NCI-H2196 treated with DMSO at 0.1 percent for 48 hours (cell line): ENCODE data around the gene GPI.

ENCODE experiments used
- DNase-seq: peaks from one replicate; lab custom pipeline; 2025; ENCODE audit not compliant: unreplicated experiment; lab: John Stamatoyannopoulos, UW

GPI gene

DNA sequence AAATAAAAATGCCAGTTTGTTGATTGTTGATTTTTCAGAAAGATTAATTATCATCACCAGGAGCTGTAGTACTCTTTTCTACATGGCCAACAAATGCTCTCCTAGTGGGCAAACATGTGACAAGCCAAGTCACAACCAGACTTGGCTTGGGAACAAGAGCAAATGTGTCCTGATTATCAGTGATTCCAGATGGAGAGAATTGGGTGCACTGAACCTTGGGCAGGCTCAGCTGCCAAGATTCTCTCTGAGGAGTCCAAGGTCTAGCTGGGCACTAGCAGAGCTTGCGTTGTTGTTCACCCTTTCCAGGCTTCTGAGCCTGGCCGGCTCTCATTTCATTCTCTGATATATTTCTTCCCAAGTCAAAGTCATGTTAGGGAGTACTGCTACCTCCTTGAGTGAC is 27.3 kb upstream of the GPI start:
- no peak for DNase-seq

DNA sequence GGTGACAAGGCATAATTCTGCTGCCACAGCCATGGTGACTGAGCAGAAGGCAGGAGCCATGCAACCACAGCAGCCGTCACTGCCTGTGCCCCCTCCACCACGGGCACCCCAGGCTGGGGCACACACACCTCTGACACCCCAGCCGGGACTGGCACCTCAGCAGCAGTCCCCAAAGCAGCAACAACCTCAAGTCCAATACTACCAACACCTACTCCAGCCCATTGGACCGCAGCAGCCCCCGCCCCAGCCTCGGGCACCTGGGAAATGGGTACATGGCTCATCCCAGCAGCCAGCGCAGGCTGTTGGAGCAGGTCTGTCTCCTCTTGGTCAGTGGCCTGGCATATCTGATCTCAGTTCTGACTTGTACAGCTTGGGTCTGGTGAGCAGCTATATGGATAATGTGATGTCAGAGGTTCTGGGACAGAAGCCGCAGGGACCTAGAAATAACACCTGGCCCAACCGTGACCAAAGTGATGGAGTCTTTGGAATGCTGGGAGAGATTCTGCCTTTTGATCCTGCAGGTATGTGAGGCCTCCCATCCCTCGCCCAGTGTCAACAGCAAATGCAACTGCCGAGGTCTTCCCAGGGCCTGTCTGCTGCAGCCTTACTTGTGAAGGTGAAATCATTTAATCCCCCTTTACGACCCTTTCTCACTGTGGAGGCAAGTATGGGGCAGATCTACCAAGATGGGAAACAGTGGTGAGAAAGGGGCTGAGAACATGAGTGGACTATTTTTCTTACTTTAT is 22.9 kb upstream of the GPI start:
- no peak for DNase-seq

DNA sequence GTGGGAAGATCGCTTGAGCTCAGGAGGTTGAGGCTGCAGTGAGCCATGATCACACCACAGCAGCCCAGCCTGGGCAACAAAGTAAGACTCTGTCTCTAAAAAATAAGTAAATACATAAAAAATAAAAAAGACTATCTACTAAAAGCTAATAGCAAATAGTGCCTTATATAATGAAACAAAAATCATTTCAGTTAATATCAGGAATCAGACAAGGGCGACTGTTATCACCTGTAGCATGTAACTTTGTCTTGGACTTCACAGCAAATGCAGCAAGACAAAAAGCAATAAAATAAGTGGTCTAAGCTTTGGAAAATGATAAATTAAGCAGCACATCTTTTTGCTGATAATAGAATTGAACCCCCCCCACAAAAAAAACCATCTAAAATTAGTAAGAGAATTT is 21.2 kb upstream of the GPI start:
- DNase-seq = no peak

DNA sequence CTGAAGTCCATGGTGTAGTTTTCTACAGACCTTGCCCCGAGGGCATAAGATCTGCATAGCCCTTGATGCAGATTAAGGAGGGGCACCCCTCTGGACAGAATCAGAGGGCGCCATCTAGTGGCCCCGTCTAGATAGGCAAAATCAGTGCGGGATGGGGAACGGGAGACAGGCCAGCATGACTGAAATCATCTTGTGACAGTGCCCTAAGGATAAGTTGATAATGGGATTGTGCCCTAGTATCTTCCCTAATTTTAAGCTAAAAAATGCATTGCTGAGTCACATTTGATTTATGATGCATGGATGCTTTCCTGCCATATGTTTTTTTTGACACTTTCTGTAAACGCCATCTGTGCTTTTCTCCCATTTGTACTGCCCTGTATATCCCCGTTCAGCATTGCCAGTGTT is 19.0 kb upstream of the GPI start:
- peak; percentile 47 for DNase-seq

DNA sequence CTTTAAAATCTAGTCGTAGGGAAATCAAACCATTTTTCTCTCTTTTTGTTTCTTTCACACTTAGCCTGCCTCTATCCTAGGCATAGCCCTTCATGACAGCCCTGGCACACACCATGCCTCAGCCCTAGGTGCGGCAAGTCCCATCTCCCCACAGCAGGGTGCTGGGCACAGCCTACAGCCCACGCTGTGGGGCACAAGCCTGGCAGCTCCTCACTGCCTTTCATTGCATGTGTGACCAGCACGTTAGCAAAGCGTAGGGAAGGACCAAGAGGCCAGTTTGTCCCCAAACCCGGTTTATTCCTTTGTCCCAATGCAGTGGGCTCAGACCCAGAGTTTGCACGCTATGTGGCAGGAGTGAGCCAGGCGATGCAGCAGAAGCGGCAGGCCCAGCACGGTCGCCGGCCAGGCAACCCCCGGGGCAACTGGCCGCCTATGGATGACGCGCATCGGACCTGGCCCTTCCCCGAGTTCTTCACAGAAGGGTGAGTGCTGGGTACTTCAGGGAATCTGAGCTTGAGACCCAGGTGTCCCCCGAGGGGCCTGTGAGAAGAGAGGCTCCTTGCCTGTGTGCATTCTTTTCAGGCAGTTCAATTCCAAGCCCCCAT is 17.3 kb upstream of the GPI start:
- no peak for DNase-seq

DNA sequence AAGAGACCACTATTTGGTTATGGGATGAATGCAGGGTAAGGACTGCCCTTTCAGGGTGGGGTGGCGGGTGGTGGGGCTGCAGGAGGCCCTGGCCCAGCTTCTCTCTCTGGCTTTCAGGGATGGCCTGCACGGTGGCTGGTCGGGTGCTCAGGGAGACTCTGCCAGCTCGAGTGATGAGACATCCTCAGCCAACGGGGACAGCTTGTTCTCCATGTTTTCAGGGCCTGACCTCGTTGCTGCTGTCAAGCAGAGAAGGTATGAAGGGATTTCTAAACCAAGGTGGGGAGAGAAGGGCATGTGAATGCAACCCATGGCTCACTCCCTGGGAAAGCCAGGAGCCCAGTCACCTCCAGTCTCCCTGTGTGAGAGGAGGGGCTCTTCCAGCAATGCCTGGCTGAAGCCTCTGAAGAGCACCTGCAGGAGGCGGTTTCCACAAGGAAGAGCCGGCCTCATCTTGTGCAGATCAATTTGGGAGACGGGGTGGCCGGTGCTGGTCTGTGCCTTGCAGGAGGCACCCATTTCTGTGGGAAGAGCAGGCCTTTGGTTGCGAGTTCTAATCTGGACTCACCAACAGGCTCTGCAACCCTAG is 16.0 kb upstream of the GPI start:
- no peak for DNase-seq

DNA sequence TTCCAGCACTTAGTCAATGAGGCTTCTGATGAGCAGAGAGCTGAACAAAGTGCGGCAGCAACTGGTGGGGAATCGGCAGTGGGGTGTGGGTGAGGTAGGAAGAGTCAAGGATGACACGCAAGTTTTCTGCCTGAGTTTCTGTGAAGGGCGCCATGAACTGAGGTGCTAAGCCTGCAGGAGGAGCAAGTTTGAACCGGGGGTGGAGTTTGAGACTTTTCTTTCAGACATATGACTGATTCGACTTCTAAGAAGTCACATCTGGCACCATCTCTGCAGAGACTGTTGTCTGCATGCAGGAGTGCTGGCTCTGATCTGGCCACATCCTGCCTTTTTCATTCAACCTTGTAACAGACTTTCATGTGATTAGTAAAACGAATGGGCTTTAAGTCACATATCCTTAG is 14.8 kb upstream of the GPI start:
- no peak for DNase-seq

DNA sequence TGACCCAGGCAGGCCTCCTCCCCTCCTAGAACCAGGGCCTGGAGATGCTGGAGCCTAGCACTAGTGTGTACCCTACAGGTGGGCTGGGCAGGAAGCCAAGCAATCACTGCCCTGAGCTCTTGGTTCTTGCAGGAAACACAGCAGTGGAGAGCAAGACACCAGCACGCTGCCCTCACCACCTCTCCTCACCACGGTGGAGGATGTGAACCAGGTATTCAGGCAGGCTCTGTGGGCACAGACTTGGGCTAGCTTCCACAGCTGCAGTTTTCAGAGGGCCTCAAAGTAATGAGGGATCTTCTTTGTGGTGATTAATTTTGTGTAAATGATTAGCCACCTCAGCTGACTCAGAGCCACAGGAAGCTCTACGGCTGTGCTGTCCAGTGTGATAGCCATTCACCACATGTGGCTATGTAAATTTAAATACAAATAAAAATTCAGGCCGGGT is 13.6 kb upstream of the GPI start:
- DNase-seq = no peak

DNA sequence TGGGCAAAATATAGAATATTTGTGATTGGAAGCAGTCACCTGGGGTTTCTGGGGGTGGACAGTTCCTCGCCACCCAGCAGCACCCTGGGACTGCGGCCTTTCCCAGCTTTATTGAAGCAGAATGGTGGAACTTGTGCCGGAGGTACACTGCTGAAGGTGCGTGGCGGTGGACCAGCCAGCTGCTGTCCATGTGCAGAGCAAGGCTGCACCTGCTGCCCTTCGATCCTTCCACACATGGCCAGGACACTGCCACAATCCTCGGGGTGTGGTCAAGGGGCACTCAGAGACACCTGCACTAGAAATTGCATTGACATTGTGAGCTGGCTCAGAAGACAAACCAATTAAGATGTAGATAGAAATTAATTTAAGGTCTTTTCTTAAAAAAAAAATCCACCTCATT is 11.4 kb upstream of the GPI start:
- DNase-seq = no peak

DNA sequence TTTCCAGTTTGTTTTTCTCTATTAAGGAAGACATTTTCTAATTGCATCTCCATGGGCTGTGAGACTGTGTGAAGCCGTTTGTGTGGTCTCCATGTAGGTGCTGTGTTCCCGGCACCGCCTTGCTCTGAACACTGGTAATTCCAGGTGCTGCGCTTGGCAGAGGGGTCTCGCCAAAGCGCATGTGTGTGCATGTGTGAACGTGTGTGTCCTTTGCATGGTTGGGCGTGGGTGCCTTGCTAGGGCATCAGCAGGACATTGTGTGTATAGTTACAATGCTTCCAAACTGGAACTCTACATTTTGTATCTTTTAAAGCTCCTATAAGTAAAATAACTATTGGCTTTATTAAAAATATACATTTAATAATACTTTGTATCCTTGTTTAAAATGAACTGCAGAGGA is 9.8 kb upstream of the GPI start:
- no peak for DNase-seq

DNA sequence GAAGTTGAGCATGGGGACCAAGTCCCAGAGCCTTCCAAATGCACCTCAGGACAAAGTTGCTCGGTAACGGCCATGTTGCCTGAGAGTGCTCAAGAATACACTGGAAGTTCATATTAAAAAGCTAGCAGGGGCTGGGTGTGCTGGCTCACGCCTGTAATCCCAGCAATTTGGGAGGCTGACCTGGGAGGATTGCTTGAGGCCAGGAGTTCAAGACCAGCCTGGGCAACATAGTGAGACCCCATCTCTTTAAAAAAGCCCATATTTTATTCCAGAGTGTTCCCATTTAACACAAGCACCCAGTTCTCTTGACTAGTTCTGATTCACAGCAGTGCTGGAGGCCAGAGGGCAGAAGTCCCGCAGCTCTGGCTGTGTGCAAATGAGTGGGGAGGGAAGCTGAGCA is 8.1 kb upstream of the GPI start:
- DNase-seq = no peak

DNA sequence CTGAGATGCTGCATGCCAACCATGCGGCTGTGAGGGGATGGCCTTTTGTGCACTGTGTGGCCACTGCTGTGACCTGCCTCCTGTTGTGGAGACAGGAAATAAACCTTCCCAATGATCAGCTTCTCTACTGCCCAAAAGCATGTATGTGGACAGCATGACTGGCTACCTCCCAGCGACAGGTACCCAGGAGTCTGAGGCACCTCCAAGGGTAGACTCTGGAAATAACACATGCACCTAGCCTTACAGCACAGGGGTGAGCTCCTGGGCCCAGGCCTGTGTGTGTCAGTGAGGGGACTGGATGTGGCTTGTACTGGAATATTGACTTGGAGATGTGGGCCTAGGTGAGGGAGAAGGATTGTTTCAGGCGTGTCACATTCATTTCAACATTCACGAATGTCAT is 7.6 kb upstream of the GPI start:
- DNase-seq = no peak

DNA sequence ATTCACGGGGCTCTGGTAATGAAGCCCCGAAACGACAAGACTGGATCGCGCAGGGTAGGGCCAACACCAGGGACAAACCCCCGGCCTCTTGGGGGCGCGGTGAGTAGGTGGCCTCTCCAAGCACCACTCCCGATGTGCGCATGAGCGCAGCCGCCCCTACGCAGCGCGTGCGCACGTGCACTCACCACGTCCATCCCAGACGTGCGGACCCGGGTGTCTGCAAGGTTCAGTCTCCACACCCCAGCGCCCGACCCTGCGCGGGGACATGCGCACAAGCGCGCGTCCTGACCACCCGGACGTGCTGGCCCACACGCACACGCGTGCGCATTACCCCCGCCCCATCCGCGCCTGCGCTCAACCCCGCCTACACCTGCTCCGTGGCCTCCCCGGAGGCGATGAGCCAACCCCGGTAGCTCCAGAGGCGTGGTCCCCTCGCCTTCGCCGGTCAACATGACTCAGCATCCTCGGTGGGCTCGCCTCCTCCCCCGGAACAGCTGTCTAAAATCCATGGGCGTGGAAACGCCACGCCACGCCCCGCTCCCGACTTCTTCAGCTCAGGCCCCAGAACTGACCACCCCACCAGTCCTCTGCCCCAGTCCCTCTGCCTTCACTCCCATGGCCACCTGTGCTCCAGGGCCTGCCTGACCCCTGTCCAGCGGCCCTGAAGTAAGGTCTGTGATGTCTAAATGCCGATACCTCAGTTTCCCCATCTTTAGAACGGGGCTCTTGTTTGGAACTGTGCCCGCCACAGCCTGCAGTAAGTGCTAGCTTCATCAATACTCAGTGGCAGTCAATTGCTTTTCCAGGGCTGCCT is 5.6 kb upstream of the GPI start:
- peak; percentile 93 for DNase-seq

DNA sequence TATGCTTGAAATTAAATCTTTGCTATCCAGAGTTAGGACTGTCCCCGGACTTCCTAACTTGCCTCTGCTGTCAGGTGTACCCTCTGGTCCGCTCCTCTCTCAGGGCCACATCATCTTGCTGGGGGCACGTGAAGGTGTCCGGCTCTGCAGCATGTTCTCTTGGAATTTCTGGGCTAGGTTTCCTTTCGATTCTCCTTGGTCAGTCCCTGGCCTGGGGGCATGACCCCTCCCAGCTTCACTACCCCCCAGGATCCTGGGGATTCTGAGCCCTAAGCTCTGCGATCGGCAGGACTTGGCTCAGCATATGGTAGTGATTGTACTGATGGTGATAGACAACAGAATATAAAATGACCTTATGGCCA is 5.1 kb upstream of the GPI start:
- no peak for DNase-seq

DNA sequence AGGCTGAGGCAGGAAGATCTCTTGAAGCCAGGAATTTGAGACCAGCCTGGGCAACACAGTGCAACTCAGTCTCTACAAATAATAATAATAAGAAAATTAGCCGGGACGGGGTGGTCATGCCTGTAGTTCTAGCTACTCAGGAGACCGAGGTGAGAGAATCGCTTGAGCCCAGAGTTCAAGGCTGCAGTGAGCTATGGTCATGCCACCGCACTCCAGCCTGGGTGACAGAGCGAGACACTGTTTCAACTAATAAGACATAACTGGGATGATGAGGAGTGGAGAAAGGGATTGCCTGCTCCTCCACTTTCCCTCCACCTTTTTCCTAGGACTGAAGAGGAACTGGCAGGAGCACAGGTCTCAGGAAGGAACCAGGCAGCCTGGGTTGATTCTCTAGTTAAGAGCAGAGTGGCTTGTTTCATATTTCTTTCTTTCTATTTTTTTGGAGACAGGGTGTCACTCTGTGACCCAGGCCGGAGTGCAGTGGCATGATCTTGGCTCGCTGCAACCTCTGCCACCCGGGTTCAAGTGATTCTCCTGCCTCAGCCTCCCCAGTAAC is 4.6 kb upstream of the GPI start:
- no peak for DNase-seq

DNA sequence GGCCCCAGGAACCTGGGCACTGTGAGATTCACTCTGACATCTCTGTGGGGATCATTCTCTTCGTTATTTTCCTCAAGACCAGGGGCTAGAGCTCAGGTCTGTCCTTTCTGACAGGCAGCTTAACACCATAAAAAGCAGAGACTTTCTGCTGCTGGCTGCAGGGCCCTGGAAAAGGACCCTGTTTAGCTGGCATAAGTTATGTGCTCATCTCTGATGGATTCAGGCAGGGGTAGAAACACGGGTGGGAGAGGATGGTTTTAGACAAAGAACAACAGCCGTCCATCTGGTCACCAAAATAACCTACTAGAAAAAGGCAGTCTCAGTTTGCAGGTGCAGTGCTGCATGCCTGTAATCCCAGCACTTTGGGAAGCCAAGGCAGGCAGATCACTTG is 2.3 kb upstream of the GPI start:
- no peak for DNase-seq

DNA sequence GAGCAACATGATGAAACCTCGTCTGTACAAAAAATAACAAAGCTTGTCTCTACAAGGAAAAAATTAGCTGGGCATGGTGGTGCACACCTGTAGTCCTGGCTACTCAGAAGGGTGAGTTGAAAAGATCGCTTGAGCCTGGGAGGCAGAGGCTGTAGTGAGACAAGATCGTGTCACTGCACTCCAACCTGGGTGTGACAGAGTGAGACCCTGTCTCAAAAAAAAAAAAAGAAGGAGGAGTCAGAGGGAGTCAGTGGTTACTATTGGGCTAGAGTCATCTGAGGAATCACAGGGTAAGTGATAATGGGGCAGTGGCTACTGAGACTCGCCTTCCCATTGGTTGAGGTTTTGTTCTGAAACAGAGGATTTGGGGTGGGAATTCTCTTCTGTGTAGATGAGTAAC is 1.9 kb upstream of the GPI start:
- DNase-seq = no peak

DNA sequence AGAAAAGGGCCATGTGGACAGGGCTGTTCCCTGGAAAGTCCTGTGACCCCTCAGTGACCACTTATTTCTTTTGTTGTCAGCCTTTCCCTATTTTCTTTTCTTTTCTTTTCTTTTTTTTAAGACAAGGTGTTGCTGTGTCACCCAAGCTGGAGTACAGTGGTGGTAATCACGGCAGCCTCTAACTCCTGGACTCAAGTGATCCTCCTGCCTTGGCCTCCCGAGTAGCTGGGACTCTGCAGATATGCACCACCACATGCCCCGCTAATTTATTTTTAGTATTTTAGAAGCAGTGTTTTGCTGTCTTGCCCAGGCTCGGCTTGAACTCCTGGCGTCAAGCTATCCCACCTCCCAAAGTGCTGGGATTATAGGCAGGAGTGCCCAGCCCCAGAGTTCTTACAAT is 1.1 kb upstream of the GPI start:
- no peak for DNase-seq

DNA sequence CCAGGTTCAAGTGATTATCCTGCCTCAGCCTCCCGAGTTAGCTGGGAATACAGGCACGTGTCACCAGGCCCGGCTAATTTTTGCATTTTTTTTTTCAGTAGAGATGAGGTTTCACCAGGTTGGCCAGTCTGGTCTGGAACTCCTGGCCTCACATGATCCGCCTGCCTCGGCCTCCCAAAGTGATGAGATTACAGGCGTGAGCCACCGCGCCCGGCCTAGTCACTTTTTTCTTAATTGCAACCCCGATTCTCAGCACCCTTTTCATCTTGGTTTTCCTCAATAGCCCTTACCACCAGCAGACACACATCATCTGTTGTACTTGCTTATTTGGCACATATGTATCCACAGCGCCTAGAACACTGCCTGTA is 550 bp upstream of the GPI start:
- DNase-seq = no peak

DNA sequence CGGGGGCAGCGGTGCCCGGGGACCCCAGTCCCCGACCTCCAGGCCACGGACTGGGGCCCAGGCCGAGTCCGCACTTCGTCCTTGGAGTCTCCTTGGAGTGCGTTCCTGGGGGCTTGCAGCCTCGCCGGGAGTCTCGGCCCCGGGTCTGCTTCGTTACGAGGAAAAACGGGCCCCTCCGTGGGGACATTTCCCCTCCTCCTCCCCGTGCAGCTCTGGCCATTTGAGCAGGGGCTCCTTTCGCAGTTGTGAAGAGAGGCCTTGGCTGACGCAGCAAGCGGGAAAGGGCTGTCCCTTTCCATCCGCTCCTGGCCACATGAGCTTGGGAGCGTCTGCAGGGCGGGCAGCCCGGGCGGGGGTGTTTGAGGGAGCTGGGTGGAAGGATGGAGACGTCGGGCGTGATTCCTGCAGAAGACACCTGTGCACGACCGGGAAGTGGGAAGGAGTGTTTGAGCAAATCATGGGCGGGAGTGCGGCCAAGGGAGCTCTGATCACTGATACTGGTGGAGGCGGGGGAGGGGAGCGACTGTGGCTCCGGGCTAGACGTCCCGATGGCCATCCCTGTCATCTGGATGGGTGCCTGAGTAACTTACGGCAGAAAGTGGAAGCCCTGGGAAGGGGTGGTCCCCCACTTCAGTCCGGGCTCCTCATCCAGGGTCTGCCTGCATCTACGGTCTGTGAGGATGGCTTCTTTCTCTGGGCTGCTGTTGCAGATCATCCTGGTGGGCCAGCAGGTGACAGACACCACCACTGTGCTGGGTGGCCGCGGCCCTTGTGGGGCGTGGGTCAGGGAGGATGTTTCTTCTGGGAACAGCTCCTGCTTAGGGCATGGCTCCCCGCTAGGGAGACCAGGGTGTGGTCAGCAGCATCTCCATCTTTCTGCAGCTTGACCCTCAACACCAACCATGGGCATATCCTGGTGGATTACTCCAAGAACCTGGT is 736 bp downstream of the GPI start:
- no peak for DNase-seq
